GM19438 (cell line): ENCODE results near the gene ZNF396.

ENCODE experiments used
- ATAC-seq: cut with Tn5 transposase; IDR thresholded peaks from one replicate; pipeline ENCODE4 v1.9.1; 2021; ENCODE audit warnings: low read depth; ENCODE audit not compliant: unreplicated experiment

ZNF396 gene

GRCh38 chr18:35386600-35387100, 9.5 kb upstream of the ZNF396 start:
- ATAC-seq: peak; percentile 84

- ATAC-seq: no peak
Measured at GRCh38 chr18:35383136-35383535, 6.0 kb upstream of the ZNF396 start.

- no peak for ATAC-seq
Measured at GRCh38 chr18:35379421-35379820, 2.3 kb upstream of the ZNF396 start.

- ATAC-seq: no peak
Measured at GRCh38 chr18:35378574-35378896, 1.4 kb upstream of the ZNF396 start.

GRCh38 chr18:35377875-35378573, 887 bp upstream of the ZNF396 start:
- no peak for ATAC-seq

GRCh38 chr18:35376393-35376741, 770 bp downstream of the ZNF396 start:
- peak; percentile 72 for ATAC-seq

GRCh38 chr18:35374708-35375107, 2.4 kb downstream of the ZNF396 start:
- ATAC-seq: no peak

- ATAC-seq: no peak
Measured at GRCh38 chr18:35371412-35372195, 5.5 kb downstream of the ZNF396 start.

GRCh38 chr18:35369126-35369525, 8.0 kb downstream of the ZNF396 start:
- no peak for ATAC-seq

GRCh38 chr18:35368595-35368994, 8.5 kb downstream of the ZNF396 start:
- ATAC-seq: no peak

GRCh38 chr18:35362531-35362930, 14.6 kb downstream of the ZNF396 start:
- ATAC-seq: no peak

- no peak for ATAC-seq
Measured at GRCh38 chr18:35361570-35362321, 15.4 kb downstream of the ZNF396 start.

- ATAC-seq: no peak
Measured at GRCh38 chr18:35355140-35355618, 22.0 kb downstream of the ZNF396 start.

- ATAC-seq: no peak
Measured at GRCh38 chr18:35352778-35353177, 24.4 kb downstream of the ZNF396 start.

GRCh38 chr18:35352283-35352682, 24.9 kb downstream of the ZNF396 start:
- ATAC-seq: no peak

- no peak for ATAC-seq
Measured at GRCh38 chr18:35348001-35348400, 29.1 kb downstream of the ZNF396 start.

- ATAC-seq: no peak
Measured at GRCh38 chr18:35345950-35346349, 31.2 kb downstream of the ZNF396 start.

- ATAC-seq: no peak
Measured at GRCh38 chr18:35345460-35345921, 31.6 kb downstream of the ZNF396 start.

GRCh38 chr18:35344736-35345459, 32.2 kb downstream of the ZNF396 start:
- ATAC-seq: peak; percentile 4

- peak; percentile 88 for ATAC-seq
Measured at GRCh38 chr18:35343936-35344735, 33.0 kb downstream of the ZNF396 start, which contains the start of gene ZNF24. TSS of gene ZNF24 (minus strand) at chr18:35344420. CDS start at chr18:35340650, 3,770 bp downstream.
